ENCODE data around the gene RO60. TPM values are rescaled to one million over a fixed set of nuclear protein-coding genes. Genes with fewer than 3 reads are reported as not detected.

The RO60 gene
- total and polyA plus RNA-seq, 2 donors = 9.1 to 55.2 TPM

- H3K36me3 ChIP-seq (ENCODE audit: control insufficient read depth in 2 of 2, insufficient read depth in 2 of 2, low read length in 1 of 2) = peaks cover 7 to 26% of the 10 kb centered on the region in 2 donors
- 94% methylated on average over 4 of the region's 4 CpGs for WGBS
- DNase-seq (ENCODE audit: low read depth in 6 of 9, low spot score in 9 of 9) = no peak
- H3K27ac ChIP-seq (ENCODE audit: low read depth in 1 of 2, low read length in 1 of 2) = no peak overlapping the region
- H3K9me3 ChIP-seq (ENCODE audit: control insufficient read depth in 2 of 2, insufficient read depth in 1 of 2, low read length in 1 of 2) = no peaks in the 10 kb centered on the region
- H3K4me1 ChIP-seq (ENCODE audit: control insufficient read depth in 2 of 2, insufficient read depth in 2 of 2, low read length in 2 of 2) = no peaks in the 10 kb centered on the region
- H3K4me3 ChIP-seq (ENCODE audit: low read length in 2 of 2) = no peak overlapping the region
- no peaks in the 10 kb centered on the region for H3K27me3 ChIP-seq (ENCODE audit: control insufficient read depth in 2 of 2, insufficient read depth in 1 of 2, low read length in 1 of 2)
Observed at GRCh38 chr1:193069748-193070385, 10.5 kb downstream of the RO60 start.

GRCh38 chr1:193070386-193070753, 11.0 kb downstream of the RO60 start:
- WGBS = 76% methylated on average over 2 of the region's 2 CpGs
- no peak for DNase-seq (ENCODE audit: low read depth in 6 of 9, low spot score in 9 of 9)
- no peaks in the 10 kb centered on the region for H3K4me1 ChIP-seq (ENCODE audit: control insufficient read depth in 2 of 2, insufficient read depth in 2 of 2, low read length in 2 of 2)
- no peaks in the 10 kb centered on the region for H3K27me3 ChIP-seq (ENCODE audit: control insufficient read depth in 2 of 2, insufficient read depth in 1 of 2, low read length in 1 of 2)
- no peak overlapping the region for H3K27ac ChIP-seq (ENCODE audit: low read depth in 1 of 2, low read length in 1 of 2)
- no peak overlapping the region for H3K4me3 ChIP-seq (ENCODE audit: low read length in 2 of 2)
- H3K36me3 ChIP-seq (ENCODE audit: control insufficient read depth in 2 of 2, insufficient read depth in 2 of 2, low read length in 1 of 2) = peaks cover 7 to 28% of the 10 kb centered on the region in 2 donors
- H3K9me3 ChIP-seq (ENCODE audit: control insufficient read depth in 2 of 2, insufficient read depth in 1 of 2, low read length in 1 of 2) = no peaks in the 10 kb centered on the region

- Histone ChIP-seq H3K9me3 (ENCODE audit: control insufficient read depth in 2 of 2, insufficient read depth in 1 of 2, low read length in 1 of 2) (no peaks in the 10 kb centered on the region), H3K4me1 (ENCODE audit: control insufficient read depth in 2 of 2, insufficient read depth in 2 of 2, low read length in 2 of 2) (no peaks in the 10 kb centered on the region), H3K27ac (ENCODE audit: low read depth in 1 of 2, low read length in 1 of 2) (no peak overlapping the region), H3K27me3 (ENCODE audit: control insufficient read depth in 2 of 2, insufficient read depth in 1 of 2, low read length in 1 of 2) (no peaks in the 10 kb centered on the region), H3K4me3 (ENCODE audit: low read length in 2 of 2) (no peak overlapping the region), H3K36me3 (ENCODE audit: control insufficient read depth in 2 of 2, insufficient read depth in 2 of 2, low read length in 1 of 2) (peaks cover 7 to 28% of the 10 kb centered on the region in 2 donors)
- WGBS = 94% methylated on average over 5 of the region's 5 CpGs
- DNase-seq (ENCODE audit: low read depth in 6 of 9, low spot score in 9 of 9) = no peak
Observed at GRCh38 chr1:193070942-193071341, 11.5 kb downstream of the RO60 start.

- H3K27me3 ChIP-seq (ENCODE audit: control insufficient read depth in 2 of 2, insufficient read depth in 1 of 2, low read length in 1 of 2) = no peaks in the 10 kb centered on the region
- no peaks in the 10 kb centered on the region for H3K4me1 ChIP-seq (ENCODE audit: control insufficient read depth in 2 of 2, insufficient read depth in 2 of 2, low read length in 2 of 2)
- no peak overlapping the region for H3K4me3 ChIP-seq (ENCODE audit: low read length in 2 of 2)
- no peak overlapping the region for H3K27ac ChIP-seq (ENCODE audit: low read depth in 1 of 2, low read length in 1 of 2)
- H3K9me3 ChIP-seq (ENCODE audit: control insufficient read depth in 2 of 2, insufficient read depth in 1 of 2, low read length in 1 of 2) = no peaks in the 10 kb centered on the region
- H3K36me3 ChIP-seq (ENCODE audit: control insufficient read depth in 2 of 2, insufficient read depth in 2 of 2, low read length in 1 of 2) = peaks cover 16 to 45% of the 10 kb centered on the region in 2 donors
- DNase-seq (ENCODE audit: low read depth in 6 of 9, low spot score in 9 of 9) = no peak
Observed at GRCh38 chr1:193077991-193078390, 18.6 kb downstream of the RO60 start.

- Histone ChIP-seq H3K27ac (ENCODE audit: low read depth in 1 of 2, low read length in 1 of 2) (no peak overlapping the region), H3K36me3 (ENCODE audit: control insufficient read depth in 2 of 2, insufficient read depth in 2 of 2, low read length in 1 of 2) (peaks cover 21 to 50% of the 10 kb centered on the region in 2 donors), H3K4me3 (ENCODE audit: low read length in 2 of 2) (no peak overlapping the region), H3K9me3 (ENCODE audit: control insufficient read depth in 2 of 2, insufficient read depth in 1 of 2, low read length in 1 of 2) (no peaks in the 10 kb centered on the region), H3K27me3 (ENCODE audit: control insufficient read depth in 2 of 2, insufficient read depth in 1 of 2, low read length in 1 of 2) (no peaks in the 10 kb centered on the region), H3K4me1 (ENCODE audit: control insufficient read depth in 2 of 2, insufficient read depth in 2 of 2, low read length in 2 of 2) (no peaks in the 10 kb centered on the region)
- no peak for DNase-seq (ENCODE audit: low read depth in 6 of 9, low spot score in 9 of 9)
- 100% methylated on average over 3 of the region's 3 CpGs for whole genome bisulfite sequencing
Observed at GRCh38 chr1:193079187-193079586, 19.8 kb downstream of the RO60 start.

GRCh38 chr1:193083365-193084088, 24.1 kb downstream of the RO60 start:
- peaks cover 18 to 41% of the 10 kb centered on the region in 2 donors for H3K36me3 ChIP-seq (ENCODE audit: control insufficient read depth in 2 of 2, insufficient read depth in 2 of 2, low read length in 1 of 2)
- DNase-seq (ENCODE audit: low read depth in 6 of 9, low spot score in 9 of 9) = no peak
- 95% methylated on average over 6 of the region's 6 CpGs for WGBS
- no peaks in the 10 kb centered on the region for H3K27me3 ChIP-seq (ENCODE audit: control insufficient read depth in 2 of 2, insufficient read depth in 1 of 2, low read length in 1 of 2)
- no peaks in the 10 kb centered on the region for H3K9me3 ChIP-seq (ENCODE audit: control insufficient read depth in 2 of 2, insufficient read depth in 1 of 2, low read length in 1 of 2)
- H3K4me1 ChIP-seq (ENCODE audit: control insufficient read depth in 2 of 2, insufficient read depth in 2 of 2, low read length in 2 of 2) = no peaks in the 10 kb centered on the region
- H3K4me3 ChIP-seq (ENCODE audit: low read length in 2 of 2) = no peak overlapping the region
- no peak overlapping the region for H3K27ac ChIP-seq (ENCODE audit: low read depth in 1 of 2, low read length in 1 of 2)

- Histone ChIP-seq H3K4me3 (ENCODE audit: low read length in 2 of 2) (no peak overlapping the region), H3K9me3 (ENCODE audit: control insufficient read depth in 2 of 2, insufficient read depth in 1 of 2, low read length in 1 of 2) (no peaks in the 10 kb centered on the region), H3K36me3 (ENCODE audit: control insufficient read depth in 2 of 2, insufficient read depth in 2 of 2, low read length in 1 of 2) (peaks cover 14 to 31% of the 10 kb centered on the region in 2 donors), H3K27me3 (ENCODE audit: control insufficient read depth in 2 of 2, insufficient read depth in 1 of 2, low read length in 1 of 2) (no peaks in the 10 kb centered on the region), H3K27ac (ENCODE audit: low read depth in 1 of 2, low read length in 1 of 2) (no peak overlapping the region), H3K4me1 (ENCODE audit: control insufficient read depth in 2 of 2, insufficient read depth in 2 of 2, low read length in 2 of 2) (no peaks in the 10 kb centered on the region)
- WGBS = 98% methylated on average over 1 of the region's 1 CpG
- no peak for DNase-seq (ENCODE audit: low read depth in 6 of 9, low spot score in 9 of 9)
Observed at GRCh38 chr1:193085263-193085662, 25.9 kb downstream of the RO60 start.

- Histone ChIP-seq H3K4me1 (ENCODE audit: control insufficient read depth in 2 of 2, insufficient read depth in 2 of 2, low read length in 2 of 2) (no peaks in the 10 kb centered on the region), H3K27me3 (ENCODE audit: control insufficient read depth in 2 of 2, insufficient read depth in 1 of 2, low read length in 1 of 2) (no peaks in the 10 kb centered on the region), H3K27ac (ENCODE audit: low read depth in 1 of 2, low read length in 1 of 2) (no peak overlapping the region), H3K9me3 (ENCODE audit: control insufficient read depth in 2 of 2, insufficient read depth in 1 of 2, low read length in 1 of 2) (no peaks in the 10 kb centered on the region), H3K4me3 (ENCODE audit: low read length in 2 of 2) (no peak overlapping the region), H3K36me3 (ENCODE audit: control insufficient read depth in 2 of 2, insufficient read depth in 2 of 2, low read length in 1 of 2) (peaks cover 14 to 28% of the 10 kb centered on the region in 2 donors)
- 98% methylated on average over 3 of the region's 3 CpGs for WGBS
- DNase-seq (ENCODE audit: low read depth in 6 of 9, low spot score in 9 of 9) = no peak
Observed at GRCh38 chr1:193086342-193086741, 26.9 kb downstream of the RO60 start.

- peaks cover 8 to 19% of the 10 kb centered on the region in 2 donors for H3K36me3 ChIP-seq (ENCODE audit: control insufficient read depth in 2 of 2, insufficient read depth in 2 of 2, low read length in 1 of 2)
- H3K9me3 ChIP-seq (ENCODE audit: control insufficient read depth in 2 of 2, insufficient read depth in 1 of 2, low read length in 1 of 2) = no peaks in the 10 kb centered on the region
- H3K27ac ChIP-seq (ENCODE audit: low read depth in 1 of 2, low read length in 1 of 2) = no peak overlapping the region
- WGBS = 93% methylated on average over 3 of the region's 3 CpGs
- no peaks in the 10 kb centered on the region for H3K27me3 ChIP-seq (ENCODE audit: control insufficient read depth in 2 of 2, insufficient read depth in 1 of 2, low read length in 1 of 2)
- H3K4me1 ChIP-seq (ENCODE audit: control insufficient read depth in 2 of 2, insufficient read depth in 2 of 2, low read length in 2 of 2) = no peaks in the 10 kb centered on the region
- DNase-seq (ENCODE audit: low read depth in 6 of 9, low spot score in 9 of 9) = no peak
- H3K4me3 ChIP-seq (ENCODE audit: low read length in 2 of 2) = no peak overlapping the region
Observed at GRCh38 chr1:193087893-193088292, 28.5 kb downstream of the RO60 start.

Measured in thymus (tissue), 11 donors.